ENCODE measurements around the gene SYCP1.

Gene SYCP1

DNA sequence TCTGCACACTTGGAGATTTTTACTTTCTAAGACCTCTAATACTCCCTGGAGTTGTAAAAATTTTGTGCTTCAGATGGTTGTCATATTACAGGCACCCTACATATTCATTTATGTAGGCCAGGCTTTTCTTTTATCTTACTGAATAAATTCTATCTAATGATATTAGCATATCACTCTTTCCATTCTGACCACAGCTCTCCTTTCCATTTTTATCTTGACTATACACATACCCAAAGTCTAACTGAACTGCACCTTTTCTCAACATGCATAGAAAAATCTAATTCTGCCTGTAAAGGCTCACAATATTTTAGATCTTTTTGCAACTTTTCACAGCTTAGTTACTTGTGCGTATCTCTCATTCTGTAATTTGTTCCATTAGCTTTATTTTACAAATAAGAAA lies 122.2 kb downstream of the SYCP1 start:
- no peak overlapping the region for H3K27ac ChIP-seq
- TF ChIP-seq, protein P1, sequence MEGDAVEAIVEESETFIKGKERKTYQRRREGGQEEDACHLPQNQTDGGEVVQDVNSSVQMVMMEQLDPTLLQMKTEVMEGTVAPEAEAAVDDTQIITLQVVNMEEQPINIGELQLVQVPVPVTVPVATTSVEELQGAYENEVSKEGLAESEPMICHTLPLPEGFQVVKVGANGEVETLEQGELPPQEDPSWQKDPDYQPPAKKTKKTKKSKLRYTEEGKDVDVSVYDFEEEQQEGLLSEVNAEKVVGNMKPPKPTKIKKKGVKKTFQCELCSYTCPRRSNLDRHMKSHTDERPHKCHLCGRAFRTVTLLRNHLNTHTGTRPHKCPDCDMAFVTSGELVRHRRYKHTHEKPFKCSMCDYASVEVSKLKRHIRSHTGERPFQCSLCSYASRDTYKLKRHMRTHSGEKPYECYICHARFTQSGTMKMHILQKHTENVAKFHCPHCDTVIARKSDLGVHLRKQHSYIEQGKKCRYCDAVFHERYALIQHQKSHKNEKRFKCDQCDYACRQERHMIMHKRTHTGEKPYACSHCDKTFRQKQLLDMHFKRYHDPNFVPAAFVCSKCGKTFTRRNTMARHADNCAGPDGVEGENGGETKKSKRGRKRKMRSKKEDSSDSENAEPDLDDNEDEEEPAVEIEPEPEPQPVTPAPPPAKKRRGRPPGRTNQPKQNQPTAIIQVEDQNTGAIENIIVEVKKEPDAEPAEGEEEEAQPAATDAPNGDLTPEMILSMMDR (conservative IDR thresholded peaks at IDR 0.05): no peak

GRCh38 chr1:114979278-114979891 lies 124.7 kb downstream of the SYCP1 start:
- H3K27ac ChIP-seq: no peak overlapping the region
- TF ChIP-seq, protein P1 (conservative IDR thresholded peaks at IDR 0.05): peak; percentile 81

DNA sequence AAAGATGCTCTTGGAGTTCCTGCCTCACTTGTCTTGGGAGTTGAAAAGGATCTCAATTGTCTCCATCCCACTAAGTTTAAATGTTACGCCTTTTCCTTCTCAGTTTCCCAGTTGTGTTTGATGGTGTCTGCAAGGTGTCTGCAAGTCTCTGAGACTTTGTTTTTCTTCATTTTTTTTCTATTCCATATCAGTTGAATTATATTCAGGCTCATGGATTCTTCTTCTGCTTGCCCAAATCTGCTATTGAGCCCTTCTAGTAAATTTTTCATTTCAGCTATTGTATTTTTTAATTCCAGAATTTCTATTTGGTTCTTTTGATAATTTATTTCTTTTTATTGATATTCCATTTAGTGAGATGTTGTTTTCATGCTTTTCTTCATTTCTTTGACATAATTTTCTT lies 127.6 kb downstream of the SYCP1 start:
- TF ChIP-seq, protein P1 (conservative IDR thresholded peaks at IDR 0.05): no peak
- no peak overlapping the region for H3K27ac ChIP-seq

DNA sequence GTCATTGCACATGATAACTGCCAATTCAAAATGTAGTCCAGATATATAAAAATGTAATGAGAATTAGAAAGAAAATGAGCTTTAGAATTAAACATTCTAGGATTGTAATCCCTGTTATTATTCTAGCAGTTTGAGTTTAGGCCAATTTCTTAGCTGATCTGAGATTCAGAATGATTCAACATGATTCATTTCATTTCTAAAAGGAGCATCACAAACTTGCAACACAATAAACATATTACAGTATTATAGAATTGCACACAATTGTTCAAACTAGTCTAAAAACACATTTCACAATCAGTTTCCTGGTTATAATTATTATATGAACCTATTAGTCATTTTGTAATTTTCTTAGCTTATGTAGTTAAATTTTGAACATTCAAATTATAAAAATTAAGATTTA lies 131.6 kb downstream of the SYCP1 start:
- H3K27ac ChIP-seq: no peak overlapping the region
- TF ChIP-seq, protein P1 (conservative IDR thresholded peaks at IDR 0.05): no peak

GRCh38 chr1:114988095-114988494 lies 133.4 kb downstream of the SYCP1 start:
- no peak overlapping the region for H3K27ac ChIP-seq
- TF ChIP-seq, protein P1 (conservative IDR thresholded peaks at IDR 0.05): no peak

DNA sequence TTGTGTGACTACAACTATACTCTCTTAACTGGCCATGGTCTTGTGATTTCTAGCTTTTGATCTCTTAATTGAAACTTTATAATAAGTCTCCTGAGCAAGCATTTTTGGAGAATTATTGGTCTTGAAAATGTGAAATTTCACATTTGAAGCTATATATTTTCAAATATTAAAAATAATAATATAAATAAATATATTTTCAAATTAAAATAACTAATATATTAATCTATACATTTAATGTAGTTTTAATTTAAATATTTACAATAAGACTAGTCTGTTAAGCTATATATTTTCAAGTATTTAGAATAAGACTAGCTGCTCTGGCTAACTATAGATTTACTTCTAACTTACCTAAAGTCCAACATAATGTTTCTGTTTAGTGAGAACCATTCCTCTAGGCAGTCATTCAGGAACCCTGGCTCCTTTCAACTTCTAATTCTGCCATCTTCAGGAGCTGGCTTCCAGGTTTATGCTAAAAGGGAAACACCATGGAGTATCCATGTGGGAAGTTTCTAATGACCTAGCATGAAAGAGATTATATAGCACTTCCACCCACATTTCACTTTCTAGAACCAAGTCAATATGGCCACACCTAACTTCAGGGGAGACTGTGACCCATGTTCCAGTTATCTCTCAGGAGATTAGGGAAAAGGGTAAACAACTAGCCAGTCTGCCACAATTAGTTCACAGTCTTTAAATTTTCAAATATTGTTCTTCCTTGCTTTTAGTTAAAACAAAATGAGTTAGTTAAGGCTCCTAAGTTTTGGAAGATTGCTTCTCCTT lies 143.0 kb downstream of the SYCP1 start:
- TF ChIP-seq, protein P1 (conservative IDR thresholded peaks at IDR 0.05): no peak
- H3K27ac ChIP-seq: no peak overlapping the region

GRCh38 chr1:115006191-115006590 lies 151.5 kb downstream of the SYCP1 start:
- no peak overlapping the region for H3K27ac ChIP-seq
- TF ChIP-seq, protein P1 (conservative IDR thresholded peaks at IDR 0.05): no peak
